ENCODE results near the gene NINL. TPM values are rescaled to one million over a fixed set of nuclear protein-coding genes. Genes with fewer than 3 reads are reported as not detected.

NINL gene
- total RNA-seq, 1 donor from 2014 or later, result 95.5 TPM

GRCh38 chr20:25471020-25471419 lies 114.3 kb downstream of the NINL start:
- no peak overlapping the region for H3K4me3 Mint-ChIP-seq (ENCODE audit: unreplicated experiment)
- TF ChIP-seq CTCF (IDR thresholded peaks at IDR 0.05; ENCODE audit: unreplicated experiment), result no peak

DNA sequence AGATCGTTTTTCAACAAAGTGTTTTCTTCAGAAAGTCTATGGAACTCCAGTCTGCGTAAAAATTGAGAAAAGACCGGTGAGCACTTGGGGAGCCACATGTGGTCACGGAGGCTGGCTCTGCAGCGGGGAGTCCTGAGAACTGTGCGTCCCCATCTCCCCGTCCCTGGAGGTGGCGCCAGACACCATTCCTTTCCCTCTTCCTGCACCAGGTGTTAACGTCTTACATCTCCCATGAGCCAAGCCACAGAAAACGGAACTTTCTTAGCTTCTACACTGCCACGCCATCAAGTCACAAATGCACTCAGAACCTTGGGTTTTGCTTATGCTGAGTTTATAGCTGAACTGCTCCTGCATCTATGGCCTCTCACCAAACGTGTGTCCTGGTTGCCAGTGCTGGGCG lies 115.3 kb downstream of the NINL start:
- Mint-ChIP-seq H3K4me3 (ENCODE audit: unreplicated experiment) (peak overlapping the region; percentile 72), H3K27ac (ENCODE audit: unreplicated experiment) (no peak overlapping the region), H3K9me3 (ENCODE audit: unreplicated experiment) (no peaks in the 10 kb centered on the region), H3K4me1 (ENCODE audit: unreplicated experiment) (peaks cover 6% of the 10 kb centered on the region), H3K27me3 (ENCODE audit: unreplicated experiment) (peaks cover 12% of the 10 kb centered on the region), H3K36me3 (ENCODE audit: low read depth, unreplicated experiment) (peaks cover 32% of the 10 kb centered on the region)
- peak; percentile 51 for DNase-seq (ENCODE audit: low spot score)
- TF ChIP-seq CTCF (IDR thresholded peaks at IDR 0.05; ENCODE audit: unreplicated experiment), result no peak

More at GRCh38 chr20:25471020-25471419, 114.3 kb downstream of the NINL start:
- no peak for DNase-seq (ENCODE audit: low spot score)
- no peaks in the 10 kb centered on the region for H3K9me3 Mint-ChIP-seq (ENCODE audit: unreplicated experiment)
- peaks cover 36% of the 10 kb centered on the region for H3K36me3 Mint-ChIP-seq (ENCODE audit: low read depth, unreplicated experiment)
- H3K4me1 Mint-ChIP-seq (ENCODE audit: unreplicated experiment), result peaks cover 6% of the 10 kb centered on the region
- H3K27me3 Mint-ChIP-seq (ENCODE audit: unreplicated experiment), result peaks cover 11% of the 10 kb centered on the region
- H3K27ac Mint-ChIP-seq (ENCODE audit: unreplicated experiment), result no peak overlapping the region

- no peak for TF ChIP-seq CTCF (IDR thresholded peaks at IDR 0.05; ENCODE audit: unreplicated experiment)
- peak overlapping the region; percentile 72 for H3K4me3 Mint-ChIP-seq (ENCODE audit: unreplicated experiment)
- peaks cover 37% of the 10 kb centered on the region for H3K36me3 Mint-ChIP-seq (ENCODE audit: low read depth, unreplicated experiment)
- H3K9me3 Mint-ChIP-seq (ENCODE audit: unreplicated experiment), result no peaks in the 10 kb centered on the region
- no peak for DNase-seq (ENCODE audit: low spot score)
- peaks cover 12% of the 10 kb centered on the region for H3K27me3 Mint-ChIP-seq (ENCODE audit: unreplicated experiment)
- H3K27ac Mint-ChIP-seq (ENCODE audit: unreplicated experiment), result no peak overlapping the region
- H3K4me1 Mint-ChIP-seq (ENCODE audit: unreplicated experiment), result peaks cover 6% of the 10 kb centered on the region
Measured at GRCh38 chr20:25469558-25469957, 115.8 kb downstream of the NINL start.

- Mint-ChIP-seq H3K4me1 (ENCODE audit: unreplicated experiment) (peaks cover 6% of the 10 kb centered on the region), H3K27ac (ENCODE audit: unreplicated experiment) (peak overlapping the region; percentile 9), H3K27me3 (ENCODE audit: unreplicated experiment) (peaks cover 10% of the 10 kb centered on the region), H3K36me3 (ENCODE audit: low read depth, unreplicated experiment) (peaks cover 48% of the 10 kb centered on the region), H3K9me3 (ENCODE audit: unreplicated experiment) (no peaks in the 10 kb centered on the region), H3K4me3 (ENCODE audit: unreplicated experiment) (peak overlapping the region; percentile 67)
- DNase-seq (ENCODE audit: low spot score), result no peak
- no peak for TF ChIP-seq CTCF (IDR thresholded peaks at IDR 0.05; ENCODE audit: unreplicated experiment)
Measured at GRCh38 chr20:25468126-25469075, 116.9 kb downstream of the NINL start.

GRCh38 chr20:25467441-25467840 lies 117.9 kb downstream of the NINL start:
- Mint-ChIP-seq H3K27me3 (ENCODE audit: unreplicated experiment) (peaks cover 10% of the 10 kb centered on the region), H3K27ac (ENCODE audit: unreplicated experiment) (no peak overlapping the region), H3K4me1 (ENCODE audit: unreplicated experiment) (peaks cover 6% of the 10 kb centered on the region), H3K36me3 (ENCODE audit: low read depth, unreplicated experiment) (peaks cover 48% of the 10 kb centered on the region), H3K9me3 (ENCODE audit: unreplicated experiment) (no peaks in the 10 kb centered on the region), H3K4me3 (ENCODE audit: unreplicated experiment) (peak overlapping the region; percentile 67)
- DNase-seq (ENCODE audit: low spot score), result no peak
- no peak for TF ChIP-seq CTCF (IDR thresholded peaks at IDR 0.05; ENCODE audit: unreplicated experiment)

Measured in endothelial cell (in vitro differentiated cells).